Loucy (cell line): ENCODE results near the gene L3MBTL4.

Experiments
- EZH2phosphoT487 ChIP-seq: fragments of 200-600 bp; IDR thresholded peaks from 2 replicates; pipeline ENCODE4 v1.6.1; 2018; ENCODE audit warnings: antibody characterized with exemption, mild to moderate bottlenecking, moderate library complexity, borderline replicate concordance
- TF ChIP-seq, protein P1 (sequence below): fragments of 200-600 bp; sonication (generic); conservative IDR thresholded peaks from 2 replicates; pipeline ENCODE4 v1.5.1; 2014; ENCODE audit warnings: mild to moderate bottlenecking, antibody characterized with exemption, low read length

DNA sequence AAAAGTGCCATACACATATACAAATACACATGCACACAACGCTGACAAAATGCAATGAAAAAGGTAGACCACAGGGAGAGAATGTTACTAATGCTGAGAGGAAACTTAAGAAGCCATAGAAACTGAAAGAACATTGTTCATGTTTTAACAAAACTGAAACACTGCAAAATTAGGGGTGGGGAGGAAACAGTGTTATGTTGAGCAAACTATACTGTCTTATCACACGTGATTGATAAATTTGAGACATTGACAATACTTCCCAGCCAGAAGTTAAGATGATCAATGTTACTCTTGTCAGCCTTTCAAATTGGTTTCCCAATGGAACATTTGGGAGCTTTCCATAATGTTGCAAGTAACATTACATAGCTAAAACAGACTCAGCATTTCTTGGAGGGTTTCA lies 165.5 kb downstream of the L3MBTL4 start:
- TF ChIP-seq, protein P1, sequence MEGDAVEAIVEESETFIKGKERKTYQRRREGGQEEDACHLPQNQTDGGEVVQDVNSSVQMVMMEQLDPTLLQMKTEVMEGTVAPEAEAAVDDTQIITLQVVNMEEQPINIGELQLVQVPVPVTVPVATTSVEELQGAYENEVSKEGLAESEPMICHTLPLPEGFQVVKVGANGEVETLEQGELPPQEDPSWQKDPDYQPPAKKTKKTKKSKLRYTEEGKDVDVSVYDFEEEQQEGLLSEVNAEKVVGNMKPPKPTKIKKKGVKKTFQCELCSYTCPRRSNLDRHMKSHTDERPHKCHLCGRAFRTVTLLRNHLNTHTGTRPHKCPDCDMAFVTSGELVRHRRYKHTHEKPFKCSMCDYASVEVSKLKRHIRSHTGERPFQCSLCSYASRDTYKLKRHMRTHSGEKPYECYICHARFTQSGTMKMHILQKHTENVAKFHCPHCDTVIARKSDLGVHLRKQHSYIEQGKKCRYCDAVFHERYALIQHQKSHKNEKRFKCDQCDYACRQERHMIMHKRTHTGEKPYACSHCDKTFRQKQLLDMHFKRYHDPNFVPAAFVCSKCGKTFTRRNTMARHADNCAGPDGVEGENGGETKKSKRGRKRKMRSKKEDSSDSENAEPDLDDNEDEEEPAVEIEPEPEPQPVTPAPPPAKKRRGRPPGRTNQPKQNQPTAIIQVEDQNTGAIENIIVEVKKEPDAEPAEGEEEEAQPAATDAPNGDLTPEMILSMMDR = no peak
- no peak for TF ChIP-seq EZH2phosphoT487
